Neural progenitor cell (in vitro differentiated cells): Measurements from ENCODE around the gene VAV3. TPM values are rescaled to one million over a fixed set of nuclear protein-coding genes. Genes with fewer than 3 reads are reported as not detected.

Source experiments
- DNase-seq: peaks from one replicate; pipeline ENCODE4 v3.0.0-alpha.2; 2016; ENCODE audit warnings: low spot score
- H2AFZ ChIP-seq: fragments of 200-600 bp; sonication (generic); replicated peaks from 2 replicates; pipeline ENCODE4 v1.6.1; 2016; ENCODE audit warnings: antibody characterized with exemption
- H3F3A ChIP-seq: fragments of 200-600 bp; sonication (generic); 2 replicates; pipeline ENCODE4 v1.6.1; 2016; ENCODE audit warnings: antibody characterized with exemption, low read depth
- H3K27ac ChIP-seq: fragments of 200-600 bp; sonication (generic); 2 replicates; pipeline ENCODE4 v1.5.1; 2016; ENCODE audit warnings: mild to moderate bottlenecking
- H3K27me3 ChIP-seq: fragments of 200-600 bp; sonication (generic); 2 replicates; pipeline ENCODE4 v1.6.1; 2016; ENCODE audit warnings: mild to moderate bottlenecking, moderate library complexity
- H3K36me3 ChIP-seq: fragments of 200-600 bp; sonication (generic); 2 replicates; pipeline ENCODE4 v1.5.1; 2016
- H3K4me1 ChIP-seq: fragments of 200-600 bp; sonication (generic); 2 replicates; pipeline ENCODE4 v1.6.1; 2016; ENCODE audit warnings: mixed run types
- H3K4me2 ChIP-seq: fragments of 200-600 bp; sonication (generic); 2 replicates; pipeline ENCODE4 v1.6.1; 2016
- H3K4me3 ChIP-seq: fragments of 200-600 bp; sonication (generic); 2 replicates; pipeline ENCODE4 v1.5.1; 2016
- H3K79me2 ChIP-seq: fragments of 200-600 bp; sonication (generic); 2 replicates; pipeline ENCODE4 v1.6.1; 2016; ENCODE audit warnings: low read depth
- H3K9ac ChIP-seq: fragments of 200-600 bp; sonication (generic); 2 replicates; pipeline ENCODE4 v1.6.1; 2016
- H3K9me3 ChIP-seq: fragments of 200-600 bp; sonication (generic); 2 replicates; pipeline ENCODE4 v1.5.1; 2016; ENCODE audit warnings: low read depth
- H4K20me1 ChIP-seq: fragments of 200-600 bp; sonication (generic); 2 replicates; pipeline ENCODE4 v1.6.1; 2016; ENCODE audit warnings: low read depth
- H3K27ac Mint-ChIP-seq: 3 replicates; pipeline ENCODE4 v1.8.0; 2021; ENCODE audit warnings: mixed read lengths
- H3K27me3 Mint-ChIP-seq: 2 replicates; pipeline ENCODE4 v1.8.0; 2022; ENCODE audit warnings: low read depth, mild to moderate bottlenecking, inconsistent platforms, moderate library complexity, mixed read lengths; ENCODE audit not compliant: insufficient read depth
- H3K36me3 Mint-ChIP-seq: 3 replicates; pipeline ENCODE4 v1.8.0; 2021; ENCODE audit warnings: mixed read lengths
- H3K4me1 Mint-ChIP-seq: 3 replicates; pipeline ENCODE4 v1.8.0; 2021; ENCODE audit warnings: mixed read lengths
- H3K4me3 Mint-ChIP-seq: 3 replicates; pipeline ENCODE4 v1.8.0; 2021; ENCODE audit warnings: mild to moderate bottlenecking, moderate library complexity, mixed read lengths
- H3K9me3 Mint-ChIP-seq: 3 replicates; pipeline ENCODE4 v1.8.0; 2020; ENCODE audit warnings: mixed read lengths
- CTCF ChIP-seq: fragments of 200-600 bp; sonication (generic); IDR thresholded peaks from 2 replicates; pipeline ENCODE4 v1.5.1; 2017; ENCODE audit warnings: antibody characterized with exemption, mild to moderate bottlenecking
- EZH2 ChIP-seq: fragments of 200-600 bp; sonication (generic); IDR thresholded peaks from 2 replicates; pipeline ENCODE4 v1.6.1; 2017; ENCODE audit warnings: antibody characterized with exemption, mild to moderate bottlenecking, moderate library complexity
- EZH2phosphoT487 ChIP-seq: fragments of 200-600 bp; sonication (generic); IDR thresholded peaks from 2 replicates; pipeline ENCODE4 v1.6.1; 2017; ENCODE audit warnings: antibody characterized with exemption
- total RNA-seq: library from RNA; depleted of rRNA; stranded (reverse); fragments of >200 nt; gene quantifications from 2 replicates; pipeline ENCODE4 v1.2.3, GENCODE V29; 2015; ENCODE audit warnings: low replicate concordance

The VAV3 gene
- total RNA-seq, 1 donor from 2014 or later, result 1.7 TPM

- no peaks in the 10 kb centered on the region for H3F3A ChIP-seq
Observed at GRCh38 chr1:107919953-107920352, 45.0 kb downstream of the VAV3 start.

GRCh38 chr1:107914119-107914765, 50.7 kb downstream of the VAV3 start:
- Histone ChIP-seq H3K9ac (no peak overlapping the region), H4K20me1 (no peaks in the 10 kb centered on the region), H3K9me3 (no peaks in the 10 kb centered on the region), H3K79me2 (no peaks in the 10 kb centered on the region), H3K4me1 (no peaks in the 10 kb centered on the region), H3K36me3 (no peaks in the 10 kb centered on the region), H3K27me3 (no peaks in the 10 kb centered on the region), H3K4me3 (no peak overlapping the region), H2AFZ (no peak overlapping the region), H3K27ac (no peak overlapping the region), H3F3A (no peaks in the 10 kb centered on the region), H3K4me2 (no peak overlapping the region)
- Mint-ChIP-seq H3K27me3 (no peaks in the 10 kb centered on the region), H3K9me3 (peaks cover 3% of the 10 kb centered on the region), H3K36me3 (no peaks in the 10 kb centered on the region), H3K4me3 (no peak overlapping the region), H3K4me1 (peaks cover 8% of the 10 kb centered on the region), H3K27ac (peak overlapping the region; percentile 9)
- no peak for DNase-seq
- TF ChIP-seq EZH2, result no peak
- TF ChIP-seq EZH2phosphoT487, result no peak
- no peak for TF ChIP-seq CTCF

More at GRCh38 chr1:107919953-107920352, 45.0 kb downstream of the VAV3 start:
- Histone ChIP-seq H3K27me3 (no peaks in the 10 kb centered on the region), H3K9me3 (no peaks in the 10 kb centered on the region), H3K4me1 (no peaks in the 10 kb centered on the region), H3K9ac (no peak overlapping the region), H3K4me3 (no peak overlapping the region), H3K4me2 (no peak overlapping the region), H3K36me3 (no peaks in the 10 kb centered on the region), H2AFZ (no peak overlapping the region), H4K20me1 (no peaks in the 10 kb centered on the region), H3K79me2 (no peaks in the 10 kb centered on the region), H3K27ac (no peak overlapping the region)
- Mint-ChIP-seq H3K36me3 (no peaks in the 10 kb centered on the region), H3K4me1 (no peaks in the 10 kb centered on the region), H3K4me3 (no peak overlapping the region), H3K27ac (no peak overlapping the region), H3K27me3 (no peaks in the 10 kb centered on the region), H3K9me3 (peaks cover 3% of the 10 kb centered on the region)
- TF ChIP-seq EZH2 (no peak), CTCF (no peak), EZH2phosphoT487 (no peak)
- no peak for DNase-seq

GRCh38 chr1:107912656-107913055, 52.3 kb downstream of the VAV3 start:
- no peaks in the 10 kb centered on the region for H3F3A ChIP-seq
- no peak overlapping the region for H3K4me3 Mint-ChIP-seq
- H3K9ac ChIP-seq, result no peak overlapping the region
- H3K4me3 ChIP-seq, result no peak overlapping the region
- no peak for DNase-seq
- no peaks in the 10 kb centered on the region for H3K9me3 ChIP-seq
- no peak overlapping the region for H2AFZ ChIP-seq
- H3K79me2 ChIP-seq, result no peaks in the 10 kb centered on the region
- no peak overlapping the region for H3K4me2 ChIP-seq
- H3K4me1 Mint-ChIP-seq, result peaks cover 8% of the 10 kb centered on the region
- TF ChIP-seq EZH2phosphoT487, result no peak
- no peak for TF ChIP-seq EZH2
- TF ChIP-seq CTCF, result no peak
- no peaks in the 10 kb centered on the region for H3K9me3 Mint-ChIP-seq
- H3K27ac Mint-ChIP-seq, result no peak overlapping the region
- no peaks in the 10 kb centered on the region for H3K27me3 Mint-ChIP-seq
- no peaks in the 10 kb centered on the region for H3K36me3 Mint-ChIP-seq
- no peaks in the 10 kb centered on the region for H3K4me1 ChIP-seq
- no peak overlapping the region for H3K27ac ChIP-seq
- H4K20me1 ChIP-seq, result no peaks in the 10 kb centered on the region
- H3K36me3 ChIP-seq, result no peaks in the 10 kb centered on the region
- no peaks in the 10 kb centered on the region for H3K27me3 ChIP-seq
